Measurements from ENCODE around the gene PTPRA.

- no peak for TF ChIP-seq ZNF280A (IDR thresholded peaks at IDR 0.05; ENCODE audit: low read depth, partially characterized antibody)
- no peak for TF ChIP-seq REST (IDR thresholded peaks at IDR 0.05; ENCODE audit: borderline replicate concordance)
- no peak for TF ChIP-seq REST (CRISPR knock-in tag; IDR thresholded peaks at IDR 0.05; ENCODE audit: low read depth)
- TF ChIP-seq MCM5 (IDR thresholded peaks at IDR 0.05; ENCODE audit: low read depth), result no peak
- TF ChIP-seq MGA (IDR thresholded peaks at IDR 0.05), result no peak
- no peak for TF ChIP-seq TCF7 (IDR thresholded peaks at IDR 0.05; ENCODE audit: borderline replicate concordance)
- TF ChIP-seq RFX5 (IDR thresholded peaks at IDR 0.05; ENCODE audit: low read depth, low read length), result no peak
- TF ChIP-seq MAX (CRISPR knock-in tag; IDR thresholded peaks at IDR 0.05), result no peak
- TF ChIP-seq SAFB2 (IDR thresholded peaks at IDR 0.05; ENCODE audit: borderline replicate concordance, low read depth, low read length, severe bottlenecking), result no peak
- no peak for TF ChIP-seq RNF2 (IDR thresholded peaks at IDR 0.05)
- TF ChIP-seq ZNF551 (CRISPR knock-in tag; IDR thresholded peaks at IDR 0.05), result no peak
- no peak for TF ChIP-seq KLF6 (CRISPR knock-in tag; IDR thresholded peaks at IDR 0.05; ENCODE audit: borderline replicate concordance)
Measured at GRCh38 chr20:3072530-3073250, 199.4 kb downstream of the PTPRA start.

Data from K562 (cell line).